ENCODE data around the gene OR10AD1.

OR10AD1 gene

DNA sequence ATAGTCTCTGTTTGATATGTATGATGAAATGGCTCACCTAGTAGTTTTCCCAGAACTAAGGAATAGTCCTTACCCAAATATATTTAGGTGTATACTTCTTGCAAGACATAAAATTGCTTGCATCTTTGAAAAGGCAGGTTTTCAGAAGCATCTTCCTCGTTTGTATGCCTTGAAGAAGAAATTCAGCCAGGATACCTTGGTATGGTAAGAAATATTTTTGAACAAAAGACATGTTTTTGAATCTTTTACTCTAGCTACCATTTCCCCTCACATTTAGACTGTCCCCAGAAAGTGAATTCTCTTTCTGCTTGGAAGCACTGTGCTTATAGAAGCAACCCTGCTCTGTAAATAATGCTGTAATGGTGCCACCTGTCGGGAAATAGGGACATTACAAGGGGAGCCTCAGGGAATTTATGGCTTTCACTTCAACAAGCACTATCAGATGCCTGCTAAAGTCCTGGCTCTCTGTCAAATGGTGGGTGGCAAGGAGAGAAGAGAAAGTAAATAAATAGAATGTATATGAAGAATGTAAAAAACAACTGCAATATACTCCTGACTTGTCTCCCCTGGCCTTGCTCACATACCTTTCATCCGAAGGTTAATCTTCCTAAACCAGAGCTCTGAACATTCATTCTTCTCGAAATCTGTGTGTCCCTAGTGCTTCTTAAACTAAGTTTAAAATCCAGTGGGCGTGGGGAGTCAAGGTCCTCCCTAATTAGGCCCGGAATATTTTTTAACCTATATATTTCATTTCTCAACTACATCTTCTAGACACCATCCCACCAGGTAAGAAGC, 13.6 kb downstream of the OR10AD1 start:
- peak; percentile 73 for DNase-seq

DNA sequence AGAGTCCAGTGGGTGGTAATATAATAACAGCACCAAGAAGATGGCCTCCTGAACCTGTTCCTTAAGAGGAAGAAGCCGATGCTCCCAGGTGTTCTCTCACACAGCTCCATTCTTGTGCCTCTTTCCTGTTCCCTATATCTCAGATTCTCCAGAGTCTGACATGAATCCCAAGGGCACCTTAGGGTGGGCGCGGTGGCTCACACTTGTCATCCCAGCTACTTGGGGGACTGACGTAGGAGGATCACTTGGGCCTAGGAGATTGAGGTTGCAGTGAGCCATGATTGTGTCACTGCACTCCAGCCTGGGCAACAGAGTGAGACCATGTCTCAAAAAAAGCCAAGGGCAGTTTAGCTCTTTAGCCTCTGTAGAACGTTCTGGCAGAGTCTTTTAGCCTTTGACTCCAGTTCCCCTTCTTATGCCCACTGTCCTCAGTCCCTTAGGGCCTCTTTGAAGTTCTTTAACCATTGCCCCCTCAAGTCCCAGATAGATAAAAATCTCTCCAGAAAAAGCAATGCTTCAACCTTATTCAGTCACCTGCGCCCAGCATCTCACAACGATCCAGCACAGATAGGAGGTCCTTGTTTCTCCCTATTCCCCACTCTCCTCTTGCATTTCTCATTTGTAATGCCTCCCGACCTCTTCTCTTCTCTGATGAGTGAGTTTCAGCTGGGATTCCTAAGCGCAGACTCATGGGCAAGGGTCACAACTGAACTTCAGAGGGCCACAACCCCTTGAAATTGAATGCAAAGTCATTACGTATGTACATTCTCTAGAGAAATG, 15.0 kb downstream of the OR10AD1 start:
- DNase-seq = no peak

DNA sequence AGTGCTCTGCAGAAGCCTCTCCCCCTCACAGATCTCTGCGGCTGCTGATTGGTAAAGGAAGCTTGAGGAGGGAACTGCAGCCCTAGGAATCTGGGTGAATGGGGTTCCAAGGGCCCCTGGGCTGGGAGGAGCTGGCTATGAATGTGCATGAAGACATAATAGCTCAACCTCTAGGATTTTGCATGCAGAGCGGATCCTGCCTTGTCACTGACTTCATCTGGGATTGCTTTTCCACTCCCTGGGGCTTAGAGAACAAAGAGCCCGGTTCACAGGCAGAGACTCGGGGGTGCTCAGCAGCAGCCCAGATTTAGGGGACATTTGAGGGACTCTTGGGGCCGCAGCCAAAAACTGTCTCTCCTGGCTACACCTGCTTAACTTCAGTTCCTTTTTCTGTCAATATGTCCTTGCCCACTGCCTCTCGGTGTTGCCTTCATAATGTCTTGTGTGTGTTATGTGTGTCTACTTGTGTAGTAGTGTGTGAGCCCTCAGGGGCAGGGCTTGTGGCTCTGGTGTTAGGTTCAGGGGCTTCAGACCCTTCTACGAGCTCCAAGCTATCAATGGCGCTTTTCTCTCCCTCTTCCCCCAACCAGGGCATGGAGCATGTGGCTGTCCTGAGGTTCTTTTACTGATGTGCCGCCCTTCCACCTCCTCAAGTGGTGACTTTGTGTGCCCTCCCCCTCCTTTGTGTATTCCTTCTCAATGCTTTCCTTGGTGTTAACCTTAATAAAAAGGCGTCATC, 17.7 kb downstream of the OR10AD1 start:
- DNase-seq = no peak

DNA sequence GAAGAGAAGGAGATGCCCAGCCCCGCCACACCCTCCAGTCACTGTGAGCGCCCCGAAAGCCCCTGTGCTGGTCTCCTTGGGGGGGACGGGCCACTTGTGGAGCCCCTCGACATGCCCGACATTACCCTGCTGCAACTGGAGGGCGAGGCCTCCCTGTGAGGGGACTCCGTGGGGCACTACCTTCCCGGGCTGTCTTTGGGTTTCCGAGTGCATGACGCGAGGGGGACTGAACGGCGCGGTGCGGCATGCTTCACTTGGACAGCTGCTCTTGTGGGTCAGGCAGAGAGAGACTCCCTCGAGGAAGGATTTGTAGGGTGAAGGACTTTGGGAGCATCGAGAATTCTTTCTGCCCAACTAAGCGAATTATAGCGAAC, 18.6 kb downstream of the OR10AD1 start:
- DNase-seq = no peak

DNA sequence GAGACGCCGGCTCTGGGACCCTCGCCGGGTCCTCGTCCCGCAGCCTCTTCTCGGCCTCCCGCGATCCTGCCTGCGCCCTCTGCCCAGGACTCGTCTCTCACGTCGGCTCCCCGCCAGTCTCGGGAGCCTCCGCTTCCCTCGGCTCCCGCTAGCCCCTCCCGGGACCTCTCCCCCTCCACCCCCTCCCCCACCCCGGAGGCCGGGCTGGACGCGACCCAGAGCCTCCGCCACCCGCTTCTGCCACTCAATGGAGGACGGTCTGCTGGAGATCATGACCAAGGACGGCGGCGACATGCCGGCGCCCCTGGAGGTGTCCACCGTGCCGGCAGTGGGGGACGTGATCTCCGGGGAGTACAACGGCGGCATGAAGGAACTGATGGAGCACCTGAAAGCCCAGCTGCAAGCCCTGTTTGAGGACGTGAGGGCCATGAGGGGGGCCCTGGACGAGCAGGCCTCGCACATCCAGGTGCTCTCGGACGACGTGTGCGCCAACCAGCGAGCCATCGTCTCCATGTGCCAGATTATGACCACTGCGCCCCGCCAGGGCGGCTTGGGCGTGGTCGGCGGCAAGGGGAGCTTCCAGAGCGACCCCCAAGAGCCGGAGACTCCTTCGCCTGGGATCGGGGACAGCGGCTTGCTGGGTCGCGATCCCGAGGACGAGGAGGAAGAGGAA, 19.1 kb downstream of the OR10AD1 start:
- DNase-seq = peak; percentile 20

DNA sequence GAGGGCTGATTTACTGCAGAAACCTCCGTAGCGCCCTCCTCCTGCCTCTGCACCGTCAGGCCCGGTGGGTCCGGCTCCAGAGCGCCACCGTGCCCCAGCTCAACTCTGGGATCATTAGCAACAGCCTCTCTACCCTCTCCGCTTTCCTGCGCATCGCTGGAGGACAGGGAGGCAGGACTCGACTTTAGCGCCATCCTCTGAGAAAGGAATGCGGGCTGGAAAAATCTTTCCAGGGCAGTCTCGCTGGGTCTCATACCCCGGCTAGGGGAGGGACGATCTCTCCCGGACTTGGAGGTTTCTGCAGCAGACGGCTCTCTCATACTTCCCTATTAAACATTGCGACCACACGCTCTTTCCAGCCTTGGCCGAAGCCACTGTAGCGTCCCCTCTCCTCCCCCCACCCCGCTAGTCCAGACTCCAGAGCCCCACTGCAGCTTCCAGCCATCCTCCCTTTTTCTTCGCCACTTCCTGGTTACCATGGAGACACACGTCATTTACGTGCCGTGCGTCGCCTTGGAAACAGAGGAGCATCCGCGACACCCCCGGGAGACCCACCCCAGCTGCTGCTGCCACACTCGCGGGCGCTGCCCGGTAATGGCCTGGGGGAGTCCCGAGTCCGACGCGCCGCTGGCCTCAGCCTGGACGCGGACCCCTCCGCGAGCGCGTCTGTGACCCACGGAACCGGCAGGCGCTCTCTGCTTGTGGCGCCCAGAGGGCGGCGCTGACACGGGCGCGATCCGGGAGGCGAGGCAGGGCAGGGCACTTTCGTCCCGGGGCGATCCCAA, 19.8 kb downstream of the OR10AD1 start, which contains the start of gene CCDC184:
CCDC184 (plus strand) TSS at position 554 of the 785 bp plus-strand sequence. CDS start 479 bp downstream, outside the sequence.
- DNase-seq = peak; percentile 75

DNA sequence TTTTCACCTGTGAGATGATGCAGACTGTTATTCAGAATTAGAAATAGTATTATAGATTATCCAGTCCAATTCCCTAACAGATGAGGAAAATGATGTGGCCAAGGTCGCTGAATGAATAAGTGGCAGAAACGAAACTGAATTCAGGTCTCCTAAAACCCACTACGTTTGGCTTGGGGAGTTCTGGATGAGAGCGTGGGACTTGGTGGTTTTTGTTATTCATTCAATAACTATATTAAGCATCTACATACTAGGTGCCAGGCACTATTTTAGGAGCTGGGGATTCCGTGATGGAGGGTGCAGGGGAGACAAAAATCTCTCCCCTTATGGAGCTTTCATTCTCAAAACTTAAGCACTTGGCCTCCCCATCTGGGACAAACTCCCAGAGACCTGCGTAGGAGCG, 20.5 kb downstream of the OR10AD1 start:
- peak; percentile 3 for DNase-seq

DNA sequence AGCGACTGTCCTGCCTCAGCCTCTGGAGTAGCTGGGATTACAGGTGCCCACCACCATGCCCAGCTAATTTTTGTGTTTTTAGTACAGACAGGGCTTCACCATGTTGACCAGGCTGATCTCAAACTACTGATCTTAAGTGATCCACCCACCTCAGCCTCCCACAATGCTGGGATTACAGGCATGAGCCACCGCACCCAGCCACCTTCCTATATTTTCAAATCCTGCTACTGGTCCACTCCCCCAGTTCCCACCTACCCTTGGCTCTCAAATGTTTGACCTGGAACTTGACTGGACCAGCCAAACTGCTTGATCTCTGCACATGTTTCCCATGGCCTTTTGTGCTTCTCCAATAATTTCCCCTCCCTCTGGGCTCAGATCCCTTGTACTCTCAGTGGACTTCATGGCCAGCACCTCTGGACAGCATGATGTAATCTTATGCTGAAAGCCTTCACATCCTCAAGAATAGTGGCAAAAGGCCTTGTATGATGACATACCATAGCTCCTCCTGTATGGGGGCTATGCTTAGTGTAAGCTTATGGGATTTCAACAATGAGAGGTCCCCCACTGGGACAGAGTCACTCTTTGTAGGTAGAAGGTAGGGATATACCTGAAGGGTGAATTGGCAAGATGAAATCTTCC, 22.1 kb downstream of the OR10AD1 start:
- no peak for DNase-seq

DNA sequence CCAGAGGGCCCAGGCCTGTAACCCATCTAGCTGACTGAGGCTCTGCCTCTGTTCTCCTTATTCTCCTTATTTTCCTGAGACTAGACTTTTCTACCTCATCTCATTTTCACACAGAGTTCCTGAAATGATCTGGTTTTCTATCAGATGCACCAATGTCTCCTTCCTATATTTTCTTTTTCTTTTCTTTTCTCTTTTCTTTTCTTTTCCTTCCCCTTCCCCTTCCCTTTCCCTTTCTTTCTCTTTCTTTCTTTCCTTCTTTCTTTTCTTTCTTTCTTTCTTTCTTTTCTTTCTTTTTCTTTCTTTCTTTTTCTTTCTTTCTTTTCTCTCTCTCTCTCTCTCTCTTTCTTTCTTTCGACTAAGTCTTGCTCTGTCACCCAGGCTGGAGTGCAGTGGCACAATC, 22.7 kb downstream of the OR10AD1 start:
- DNase-seq = no peak

DNA sequence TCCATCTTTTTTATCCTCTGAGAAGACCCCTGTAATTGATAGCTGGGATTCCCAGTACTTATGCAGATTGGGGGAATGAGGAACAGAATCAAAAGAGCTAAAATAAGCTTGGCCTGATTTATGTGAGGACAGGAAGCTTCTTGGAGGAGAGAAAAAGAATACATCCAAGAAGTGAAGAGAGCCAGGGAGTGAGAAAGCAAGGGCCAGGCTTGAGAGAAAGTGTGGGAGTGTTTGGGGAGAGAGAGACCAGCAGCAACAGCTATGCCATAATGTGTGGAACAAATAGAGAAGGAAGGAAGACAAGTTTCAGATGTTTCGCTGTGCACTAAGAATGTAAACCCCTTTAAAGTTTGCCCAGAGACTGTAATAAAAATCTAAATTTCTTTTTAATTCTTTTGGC, 23.6 kb downstream of the OR10AD1 start:
- DNase-seq = no peak

DNA sequence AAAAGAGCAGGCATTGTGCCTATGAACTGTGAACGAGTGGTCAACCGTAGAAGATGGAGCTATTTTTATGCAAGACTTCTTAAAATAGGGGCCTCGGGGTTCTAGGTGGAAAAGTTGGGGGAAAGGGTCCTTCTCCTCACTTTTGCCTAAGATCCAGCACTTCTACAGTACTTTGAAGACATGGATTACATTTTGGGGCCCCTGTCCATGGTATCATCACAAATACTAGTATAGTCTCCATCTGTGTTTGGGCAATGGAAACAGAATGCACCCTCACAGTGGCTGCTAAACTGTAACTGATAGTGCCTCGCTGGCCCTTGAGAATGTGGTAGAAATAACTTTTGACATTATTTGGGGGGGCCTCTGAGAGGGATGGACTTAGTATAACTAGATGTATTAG, 25.1 kb downstream of the OR10AD1 start:
- DNase-seq = no peak

DNA sequence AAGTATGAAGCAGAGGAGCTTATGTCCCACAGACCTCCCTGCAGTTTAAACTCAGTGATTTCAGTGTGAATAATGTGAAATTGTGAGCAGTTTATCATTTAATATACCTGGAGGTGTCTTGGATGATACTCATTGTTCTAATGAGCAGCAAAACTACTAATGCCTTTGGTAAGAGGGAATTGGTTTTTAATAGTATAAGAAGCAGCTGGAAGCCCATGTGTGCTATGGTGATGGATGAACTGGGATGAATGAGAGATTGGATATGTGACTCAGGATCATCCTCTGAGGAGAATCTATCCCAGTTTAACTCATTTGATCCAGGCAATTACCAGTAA, 26.7 kb downstream of the OR10AD1 start:
- no peak for DNase-seq

DNA sequence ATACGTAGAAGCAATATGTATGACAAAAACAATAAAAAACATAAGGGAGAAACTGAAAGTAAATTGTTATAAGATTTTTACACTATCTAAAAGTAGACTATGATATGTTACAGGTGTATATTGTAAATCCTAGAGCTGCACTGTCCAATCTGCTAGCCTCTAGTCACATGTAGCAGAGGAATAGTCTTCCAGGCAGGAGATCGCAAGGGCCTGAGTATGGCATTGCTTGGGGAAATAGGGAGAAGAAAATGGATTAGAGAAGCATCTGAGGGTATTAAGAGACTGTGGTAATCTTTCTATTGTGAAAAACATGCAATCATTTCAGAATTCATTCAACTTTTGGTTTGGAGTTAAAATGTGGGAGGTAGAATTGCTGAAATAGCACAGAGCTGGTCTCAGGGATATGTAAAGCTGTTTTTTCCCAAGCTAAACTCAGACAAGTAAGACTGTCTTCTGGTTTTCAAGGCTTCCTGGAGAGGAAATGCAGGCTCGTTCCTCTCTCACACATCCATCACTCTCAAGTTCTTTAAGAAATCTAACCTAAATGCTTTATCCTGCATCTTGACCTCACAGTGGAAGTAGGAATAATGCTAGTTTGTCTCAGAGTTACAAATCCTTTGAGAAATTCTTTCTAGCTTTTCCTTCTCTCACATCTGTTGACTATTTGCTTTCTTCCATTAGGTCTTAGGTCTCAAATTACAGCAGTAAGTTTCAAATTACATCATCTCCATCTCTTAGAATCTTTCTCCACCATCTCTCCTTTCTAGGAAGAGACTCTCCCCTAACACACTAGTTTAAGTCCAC, 27.3 kb downstream of the OR10AD1 start:
- DNase-seq = no peak

DNA sequence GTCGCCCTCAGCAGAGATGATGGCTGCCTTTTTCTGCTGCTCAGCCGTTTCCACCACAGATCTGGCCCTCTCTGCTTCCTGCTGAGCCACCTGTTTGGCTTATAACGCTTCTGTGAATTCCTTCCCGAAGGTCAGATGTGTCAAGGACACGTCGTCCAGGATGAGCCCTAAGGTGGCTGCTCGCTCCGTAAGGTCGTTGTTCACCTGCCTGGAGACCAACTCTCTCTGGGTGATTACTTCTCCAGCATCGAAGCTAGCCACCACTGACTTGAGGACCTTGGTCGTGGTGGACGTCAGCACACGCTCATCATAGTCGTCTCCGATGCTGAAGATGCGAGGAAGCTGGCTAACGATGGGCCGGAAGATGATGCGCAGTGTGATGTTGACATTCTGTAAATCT, 34.1 kb downstream of the OR10AD1 start:
- no peak for DNase-seq

DNA sequence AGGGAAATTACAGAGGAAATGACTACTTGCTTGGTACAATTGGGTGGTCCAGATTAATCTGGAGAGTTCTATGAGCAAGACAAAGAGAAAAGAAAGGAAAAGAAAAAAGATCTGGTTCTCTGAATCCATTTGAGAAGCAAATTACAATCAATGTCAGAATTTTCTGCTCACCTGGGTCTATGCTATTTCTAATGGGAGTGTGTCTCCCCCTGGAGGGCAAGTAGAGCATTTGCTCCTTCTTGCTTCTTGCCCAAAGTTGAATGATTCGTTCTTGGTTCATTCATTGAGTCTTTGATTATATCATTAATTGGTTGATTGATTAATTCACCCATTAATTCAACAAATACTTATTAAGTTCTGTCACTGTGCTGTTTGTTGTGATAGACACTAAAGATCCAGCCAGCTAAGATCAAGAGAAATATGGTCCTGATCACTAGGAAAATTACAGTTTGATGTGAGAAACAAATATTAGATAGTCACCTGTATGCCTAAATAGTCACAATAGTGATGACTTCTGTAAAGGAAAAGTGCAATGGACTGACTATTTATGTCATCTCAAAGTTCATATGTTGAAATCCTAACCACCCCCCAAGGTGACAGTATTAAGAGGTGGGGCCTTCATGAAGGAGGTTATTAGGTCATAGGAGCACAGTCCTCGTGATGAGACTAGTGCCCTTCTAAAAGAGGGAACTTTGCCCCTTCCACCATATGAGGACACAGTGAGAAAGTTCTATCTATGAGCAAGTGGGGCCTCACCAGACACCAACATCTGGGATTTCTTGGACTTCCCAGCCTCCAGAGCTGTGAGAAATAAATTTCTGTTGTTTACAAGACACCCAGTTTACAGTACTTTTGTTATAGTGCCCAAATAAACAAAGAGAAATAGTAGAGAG, 37.8 kb downstream of the OR10AD1 start:
- peak; percentile 36 for DNase-seq

DNA sequence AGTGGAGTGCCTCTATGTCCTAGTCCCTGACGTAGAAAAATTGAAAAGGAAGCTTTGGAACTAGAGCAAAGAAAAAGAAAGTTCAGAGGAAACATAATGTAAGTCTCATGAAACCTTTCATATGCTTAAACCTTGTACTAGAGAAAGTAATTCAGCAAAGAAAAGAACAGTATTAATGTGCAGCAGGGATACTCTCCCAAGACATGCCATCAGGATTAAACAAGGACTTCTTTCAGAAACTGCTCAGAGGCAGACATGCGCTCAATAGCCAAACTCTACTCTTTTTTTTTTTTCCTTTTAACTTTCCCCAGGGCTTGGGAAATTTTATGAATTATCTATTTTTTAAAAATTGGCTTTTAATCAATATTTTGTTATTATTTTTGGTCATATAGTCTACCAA, 38.6 kb downstream of the OR10AD1 start:
- DNase-seq = no peak

DNA sequence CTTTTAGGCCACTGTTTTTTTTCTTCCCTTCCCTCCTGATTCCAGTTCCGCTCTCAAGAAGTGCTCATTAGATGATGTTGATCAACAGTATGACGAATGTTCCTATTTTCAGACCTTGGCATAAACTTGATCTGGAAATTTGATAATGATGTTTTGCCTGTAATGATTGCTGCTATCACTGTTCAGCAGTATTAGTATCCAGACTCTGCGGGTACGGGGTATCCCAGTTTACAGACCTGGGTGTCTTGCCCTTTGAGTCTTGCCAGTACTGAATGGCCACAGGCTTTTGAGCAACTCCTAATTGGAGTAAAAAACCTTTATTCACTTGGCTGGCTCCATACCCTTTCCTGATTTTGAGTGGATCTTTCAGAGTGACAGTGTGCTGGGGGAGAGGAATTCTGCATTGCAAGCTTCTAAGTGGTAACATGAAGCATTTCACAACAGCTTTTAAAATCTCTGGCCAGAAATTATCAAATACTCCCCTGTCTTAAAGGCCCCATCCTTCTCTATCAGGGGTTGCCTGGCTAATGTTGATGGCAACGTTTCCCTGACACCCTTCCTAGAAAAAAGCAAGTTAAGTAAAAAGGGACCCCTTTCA, 39.8 kb downstream of the OR10AD1 start:
- no peak for DNase-seq

DNA sequence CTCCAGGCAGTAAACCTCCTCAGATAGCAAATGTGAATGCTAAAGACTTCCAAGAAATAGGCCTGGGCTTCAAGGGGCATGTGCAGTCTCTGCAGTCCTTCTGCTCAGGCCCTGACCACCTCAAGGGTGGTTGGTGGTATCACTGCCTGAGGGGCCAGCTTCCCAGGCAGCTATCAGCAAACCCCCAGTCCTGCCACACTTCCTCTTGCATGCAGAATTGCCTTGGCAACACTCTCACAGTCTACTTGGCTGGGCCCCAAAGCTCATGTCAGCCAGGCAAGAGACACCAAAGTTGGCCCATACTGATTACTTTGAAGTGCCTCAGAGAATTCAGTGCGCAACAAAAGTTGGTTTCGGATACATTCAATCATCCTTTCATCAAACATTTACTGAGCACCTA, 42.3 kb downstream of the OR10AD1 start:
- DNase-seq = no peak

DNA sequence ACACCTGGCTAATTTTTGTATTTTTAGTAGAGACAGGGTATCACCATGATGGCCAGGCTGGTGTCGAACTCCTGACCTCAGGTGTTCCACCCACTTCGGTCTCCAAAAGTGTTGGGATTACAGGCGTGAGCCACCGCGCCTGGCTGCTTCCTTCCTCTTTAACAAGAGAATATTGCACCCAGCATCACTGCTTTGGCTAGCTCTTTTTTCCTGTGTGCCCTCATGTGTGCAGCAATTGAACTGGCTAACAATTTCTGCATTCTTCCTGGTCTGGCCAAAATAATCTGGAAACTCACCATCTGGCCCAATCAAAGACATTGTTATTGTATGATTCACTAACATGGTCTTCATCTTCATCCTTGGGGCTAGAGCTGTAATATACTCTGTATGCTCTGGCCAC, 43.0 kb downstream of the OR10AD1 start:
- no peak for DNase-seq
